CD4-positive, alpha-beta T cell (primary cell): Measurements from ENCODE around the gene CYSRT1. TPM values are rescaled to one million over a fixed set of nuclear protein-coding genes. Genes with fewer than 3 reads are reported as not detected.

Experiments
- ATAC-seq: fragments of 200-7000 bp; cut with Tn5 transposase; one replicate; pipeline ENCODE4 v1.10.0; 2022; ENCODE audit warnings: mild to moderate bottlenecking; ENCODE audit not compliant: poor library complexity
- CTCF ChIA-PET: fragments of 350-600 bp; sonication (Branson Sonifier 250); formaldehyde crosslinking; loops from one replicate; lab custom pipeline; 2021; ENCODE audit warnings: antibody characterized with exemption, inconsistent platforms; lab: Charles Lee
- POLR2A ChIA-PET: fragments of 350-600 bp; sonication (Branson Sonifier 250); formaldehyde crosslinking; loops from one replicate; lab custom pipeline; 2021; ENCODE audit warnings: antibody characterized with exemption, inconsistent platforms; lab: Charles Lee
- DNase-seq, 14 experiments: peaks; one replicate each; pipeline ENCODE4 v3.0.0-alpha.2; 2013 to 2020; ENCODE audit warnings: mixed read lengths in 2 of 14
- H3K27ac ChIP-seq, 2 donors: one replicate each; pipeline versions ENCODE4 v1.5.1 to v1.7.0; 2013; ENCODE audit warnings: low read length in 2 of 2, low read depth in 1 of 2, mild to moderate bottlenecking in 1 of 2
- H3K27me3 ChIP-seq, 2 experiments: 1 replicate in 1 of 2; 2 replicates in 1 of 2; pipeline versions ENCODE4 v1.6.1 to v1.7.0; 2013; ENCODE audit warnings: low read length in 2 of 2, control low read depth in 1 of 2, mild to moderate bottlenecking in 1 of 2, moderate library complexity in 1 of 2; ENCODE audit not compliant: insufficient read depth in 2 of 2, control insufficient read depth in 1 of 2
- H3K36me3 ChIP-seq: one replicate; pipeline ENCODE4 v1.6.1; 2013; ENCODE audit warnings: low read length, control low read depth; ENCODE audit not compliant: insufficient read depth
- H3K4me1 ChIP-seq: one replicate; pipeline ENCODE4 v1.6.1; 2013; ENCODE audit warnings: low read length, control low read depth; ENCODE audit not compliant: insufficient read depth
- H3K4me3 ChIP-seq: one replicate; pipeline ENCODE4 v1.5.1; 2013; ENCODE audit warnings: mild to moderate bottlenecking, low read length, moderate library complexity
- H3K9me3 ChIP-seq, 2 experiments: 1 replicate in 1 of 2; 2 replicates in 1 of 2; pipeline versions ENCODE4 v1.6.1 to v1.7.0; 2013; ENCODE audit warnings: low read length in 2 of 2, mild to moderate bottlenecking in 2 of 2, control low read depth in 1 of 2, moderate library complexity in 1 of 2; ENCODE audit not compliant: control insufficient read depth in 1 of 2, insufficient read depth in 1 of 2
- H3K27ac Mint-ChIP-seq: one replicate; pipeline ENCODE4 v1.8.0; 2020; ENCODE audit warnings: mixed read lengths
- H3K27me3 Mint-ChIP-seq: one replicate; pipeline ENCODE4 v1.8.0; 2021; ENCODE audit warnings: mixed read lengths
- H3K36me3 Mint-ChIP-seq: one replicate; pipeline ENCODE4 v1.8.0; 2021; ENCODE audit warnings: low read depth, mixed read lengths
- H3K4me1 Mint-ChIP-seq: one replicate; pipeline ENCODE4 v1.8.0; 2021; ENCODE audit warnings: low read depth, mixed read lengths
- H3K4me3 Mint-ChIP-seq: one replicate; pipeline ENCODE4 v1.8.0; 2020; ENCODE audit warnings: mild to moderate bottlenecking, mixed read lengths
- H3K9me3 Mint-ChIP-seq: one replicate; pipeline ENCODE4 v1.8.0; 2020; ENCODE audit warnings: mixed read lengths
- intact Hi-C, 2 experiments: fragments of 100-400 bp; cut with DNase I in 1 of 2; cut with micrococcal nuclease in 1 of 2; formaldehyde crosslinking; loops; one replicate each; pipeline versions ENCODE4 v1.15.1 to v1.9.0; 2023 to 2025; cut with DNase I, micrococcal nuclease
- total RNA-seq, 174 experiments: library from RNA in 2 of 174; stranded (reverse) in 2 of 174; gene quantifications; one replicate each; pipeline ENCODE4 v1.2.3 and lab custom pipeline; 2021 to 2026
- TF ChIP-seq, protein P1 (sequence below): fragments of 200-600 bp; IDR thresholded peaks from one replicate; pipeline ENCODE4 v1.8.0; 2022; ENCODE audit warnings: antibody characterized with exemption, mild to moderate bottlenecking

The CYSRT1 gene
- total RNA-seq, 2 experiments from 2014 or later: 0.33 to 0.42 TPM

DNA sequence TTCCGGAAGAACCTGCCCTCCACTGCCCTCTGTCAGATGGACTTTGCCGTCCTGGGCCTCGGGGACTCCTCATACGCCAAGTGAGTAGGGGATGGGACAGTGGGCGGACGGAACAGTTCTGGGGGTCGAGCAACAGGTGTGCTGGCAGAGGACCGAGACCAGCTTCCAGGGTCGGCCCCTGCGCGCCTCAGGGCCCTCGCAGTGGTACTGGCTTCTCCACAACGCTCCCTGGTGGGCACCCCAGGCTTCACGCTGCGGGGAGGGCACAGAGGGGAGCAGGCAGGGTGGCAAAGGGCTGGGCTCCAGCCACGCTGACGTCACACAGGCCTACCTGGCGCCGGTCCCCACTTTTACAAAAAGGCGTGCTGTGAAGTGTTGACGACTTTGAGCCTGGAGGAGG, 12.5 kb upstream of the CYSRT1 start:
- Mint-ChIP-seq H3K36me3 (peaks cover under 1% of the 10 kb centered on the region), H3K4me1 (peaks cover 1% of the 10 kb centered on the region), H3K4me3 (no peak overlapping the region), H3K27me3 (no peaks in the 10 kb centered on the region), H3K27ac (no peak overlapping the region), H3K9me3 (no peaks in the 10 kb centered on the region)
- H3K27me3 ChIP-seq: no peaks in the 10 kb centered on the region
- peaks cover 10% of the 10 kb centered on the region for H3K36me3 ChIP-seq
- DNase-seq (no peak), ATAC-seq (no peak)
- intact Hi-C loops: no loop called here
- H3K4me1 ChIP-seq: no peaks in the 10 kb centered on the region
- H3K27ac ChIP-seq: no peak overlapping the region
- CTCF ChIA-PET: no interaction called here
- POLR2A ChIA-PET: no interaction called here
- H3K9me3 ChIP-seq: no peaks in the 10 kb centered on the region
- TF ChIP-seq, protein P1, sequence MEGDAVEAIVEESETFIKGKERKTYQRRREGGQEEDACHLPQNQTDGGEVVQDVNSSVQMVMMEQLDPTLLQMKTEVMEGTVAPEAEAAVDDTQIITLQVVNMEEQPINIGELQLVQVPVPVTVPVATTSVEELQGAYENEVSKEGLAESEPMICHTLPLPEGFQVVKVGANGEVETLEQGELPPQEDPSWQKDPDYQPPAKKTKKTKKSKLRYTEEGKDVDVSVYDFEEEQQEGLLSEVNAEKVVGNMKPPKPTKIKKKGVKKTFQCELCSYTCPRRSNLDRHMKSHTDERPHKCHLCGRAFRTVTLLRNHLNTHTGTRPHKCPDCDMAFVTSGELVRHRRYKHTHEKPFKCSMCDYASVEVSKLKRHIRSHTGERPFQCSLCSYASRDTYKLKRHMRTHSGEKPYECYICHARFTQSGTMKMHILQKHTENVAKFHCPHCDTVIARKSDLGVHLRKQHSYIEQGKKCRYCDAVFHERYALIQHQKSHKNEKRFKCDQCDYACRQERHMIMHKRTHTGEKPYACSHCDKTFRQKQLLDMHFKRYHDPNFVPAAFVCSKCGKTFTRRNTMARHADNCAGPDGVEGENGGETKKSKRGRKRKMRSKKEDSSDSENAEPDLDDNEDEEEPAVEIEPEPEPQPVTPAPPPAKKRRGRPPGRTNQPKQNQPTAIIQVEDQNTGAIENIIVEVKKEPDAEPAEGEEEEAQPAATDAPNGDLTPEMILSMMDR: no peak
- H3K4me3 ChIP-seq: no peak overlapping the region

DNA sequence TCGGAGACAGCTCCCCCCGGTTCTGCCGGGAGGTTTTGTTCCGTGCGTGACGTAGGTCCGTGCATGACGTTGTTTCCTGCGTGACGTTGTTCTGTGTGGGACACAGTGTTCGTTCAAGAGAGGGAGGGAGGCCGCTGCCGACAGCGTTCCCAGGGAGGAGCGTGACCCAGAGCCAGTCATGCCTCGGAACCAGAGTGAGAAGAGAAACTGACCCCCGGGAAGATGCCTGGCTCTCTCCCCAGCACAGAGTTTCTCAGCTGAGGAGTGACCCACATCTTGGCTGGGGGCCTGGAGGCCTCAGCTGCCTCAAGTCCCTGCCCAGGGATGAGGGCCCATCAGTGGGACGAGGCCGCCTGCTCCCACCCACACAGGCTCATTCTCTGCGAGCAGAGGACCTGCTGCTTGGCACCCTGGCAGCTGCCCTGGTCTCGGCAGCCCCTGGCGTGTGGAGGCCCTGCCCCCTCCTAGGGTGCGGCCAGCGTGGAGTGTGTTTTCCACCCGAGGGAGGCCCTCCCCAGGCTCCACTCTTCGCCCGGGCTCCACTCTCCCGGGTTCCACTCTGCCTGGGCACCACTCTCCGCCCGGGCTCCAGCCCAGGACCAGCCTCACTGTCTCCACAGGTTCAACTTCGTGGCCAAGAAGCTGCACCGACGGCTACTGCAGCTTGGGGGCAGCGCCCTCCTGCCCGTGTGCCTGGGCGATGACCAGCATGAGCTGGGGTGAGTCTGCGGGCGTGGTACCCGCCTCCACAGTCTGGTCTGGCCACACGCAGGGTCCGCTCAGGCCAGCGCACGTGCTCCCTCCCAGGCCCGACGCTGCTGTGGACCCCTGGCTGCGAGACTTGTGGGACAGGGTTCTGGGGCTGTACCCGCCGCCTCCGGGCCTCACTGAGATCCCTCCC, 11.6 kb upstream of the CYSRT1 start:
- Histone ChIP-seq H3K27me3 (no peaks in the 10 kb centered on the region), H3K27ac (no peak overlapping the region), H3K4me1 (no peaks in the 10 kb centered on the region), H3K36me3 (peaks cover 10% of the 10 kb centered on the region), H3K9me3 (no peaks in the 10 kb centered on the region), H3K4me3 (no peak overlapping the region)
- intact Hi-C loops: no loop called here
- Mint-ChIP-seq H3K36me3 (no peaks in the 10 kb centered on the region), H3K4me1 (no peaks in the 10 kb centered on the region), H3K27me3 (no peaks in the 10 kb centered on the region), H3K27ac (no peak overlapping the region), H3K9me3 (no peaks in the 10 kb centered on the region), H3K4me3 (no peak overlapping the region)
- ChIA-PET POLR2A (no interaction called here), CTCF (no interaction called here)
- TF ChIP-seq, protein P1: no peak
- no peak for DNase-seq
- no peak for ATAC-seq

DNA sequence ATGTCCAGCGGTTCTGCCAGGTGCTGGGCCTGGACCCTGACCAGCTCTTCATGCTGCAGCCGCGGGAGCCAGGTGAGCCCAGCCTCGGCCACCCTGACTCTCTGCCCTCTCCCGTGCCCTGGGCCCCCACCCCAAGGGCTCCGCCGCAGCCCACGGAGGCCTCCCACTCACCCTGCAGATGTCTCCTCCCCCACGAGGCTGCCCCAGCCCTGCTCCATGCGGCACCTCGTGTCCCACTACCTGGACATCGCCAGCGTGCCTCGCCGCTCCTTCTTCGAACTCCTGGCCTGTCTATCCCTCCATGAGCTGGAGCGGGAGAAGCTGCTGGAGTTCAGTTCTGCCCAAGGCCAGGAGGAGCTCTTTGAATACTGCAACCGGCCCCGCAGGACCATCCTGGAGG, 10.4 kb upstream of the CYSRT1 start:
- Histone ChIP-seq H3K4me3 (no peak overlapping the region), H3K36me3 (peaks cover 6% of the 10 kb centered on the region), H3K4me1 (no peaks in the 10 kb centered on the region), H3K27me3 (no peaks in the 10 kb centered on the region), H3K27ac (no peak overlapping the region), H3K9me3 (no peaks in the 10 kb centered on the region)
- TF ChIP-seq, protein P1: no peak
- ChIA-PET CTCF (no interaction called here), POLR2A (interaction anchor here (1.0 kb wide), 1 partner anchor 8 kb away, joined by 3 read pairs; no protein-coding TSS in a partner anchor)
- H3K27ac Mint-ChIP-seq: no peak overlapping the region
- no peaks in the 10 kb centered on the region for H3K4me1 Mint-ChIP-seq
- ATAC-seq (no peak), DNase-seq (no peak)
- intact Hi-C loops: no loop called here
- H3K9me3 Mint-ChIP-seq: no peaks in the 10 kb centered on the region
- no peaks in the 10 kb centered on the region for H3K27me3 Mint-ChIP-seq
- no peaks in the 10 kb centered on the region for H3K36me3 Mint-ChIP-seq
- no peak overlapping the region for H3K4me3 Mint-ChIP-seq
